Measurements from ENCODE around the gene LILRB1.

GRCh38 chr19:54674021-54674617 is 43.8 kb downstream of the LILRB1 start:
- TF ChIP-seq, protein P1, sequence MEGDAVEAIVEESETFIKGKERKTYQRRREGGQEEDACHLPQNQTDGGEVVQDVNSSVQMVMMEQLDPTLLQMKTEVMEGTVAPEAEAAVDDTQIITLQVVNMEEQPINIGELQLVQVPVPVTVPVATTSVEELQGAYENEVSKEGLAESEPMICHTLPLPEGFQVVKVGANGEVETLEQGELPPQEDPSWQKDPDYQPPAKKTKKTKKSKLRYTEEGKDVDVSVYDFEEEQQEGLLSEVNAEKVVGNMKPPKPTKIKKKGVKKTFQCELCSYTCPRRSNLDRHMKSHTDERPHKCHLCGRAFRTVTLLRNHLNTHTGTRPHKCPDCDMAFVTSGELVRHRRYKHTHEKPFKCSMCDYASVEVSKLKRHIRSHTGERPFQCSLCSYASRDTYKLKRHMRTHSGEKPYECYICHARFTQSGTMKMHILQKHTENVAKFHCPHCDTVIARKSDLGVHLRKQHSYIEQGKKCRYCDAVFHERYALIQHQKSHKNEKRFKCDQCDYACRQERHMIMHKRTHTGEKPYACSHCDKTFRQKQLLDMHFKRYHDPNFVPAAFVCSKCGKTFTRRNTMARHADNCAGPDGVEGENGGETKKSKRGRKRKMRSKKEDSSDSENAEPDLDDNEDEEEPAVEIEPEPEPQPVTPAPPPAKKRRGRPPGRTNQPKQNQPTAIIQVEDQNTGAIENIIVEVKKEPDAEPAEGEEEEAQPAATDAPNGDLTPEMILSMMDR (IDR thresholded peaks at IDR 0.05): peak in 1 of 4 experiments; percentile 36
- TF ChIP-seq POLR2A (IDR thresholded peaks at IDR 0.05): no peak

Data from gastroesophageal sphincter (tissue), 3 donors.